ENCODE results near the gene CRYGC. TPM values are rescaled to one million over a fixed set of nuclear protein-coding genes. Genes with fewer than 3 reads are reported as not detected.

CRYGC gene
- total and polyA plus RNA-seq, 2 of the 13 experiments (the other 11 are each of a cell fraction or from before 2014, with no cell fraction given), result 0.20 to 0.27 TPM

GRCh38 chr2:208135794-208136715 lies 6.4 kb upstream of the CRYGC start (continued):
- TF ChIP-seq ZNF788 (CRISPR knock-in tag; IDR thresholded peaks at IDR 0.05; ENCODE audit: borderline replicate concordance), result peak; percentile 62; the same call in 1 of the 2 replicates
- TF ChIP-seq, protein P1, sequence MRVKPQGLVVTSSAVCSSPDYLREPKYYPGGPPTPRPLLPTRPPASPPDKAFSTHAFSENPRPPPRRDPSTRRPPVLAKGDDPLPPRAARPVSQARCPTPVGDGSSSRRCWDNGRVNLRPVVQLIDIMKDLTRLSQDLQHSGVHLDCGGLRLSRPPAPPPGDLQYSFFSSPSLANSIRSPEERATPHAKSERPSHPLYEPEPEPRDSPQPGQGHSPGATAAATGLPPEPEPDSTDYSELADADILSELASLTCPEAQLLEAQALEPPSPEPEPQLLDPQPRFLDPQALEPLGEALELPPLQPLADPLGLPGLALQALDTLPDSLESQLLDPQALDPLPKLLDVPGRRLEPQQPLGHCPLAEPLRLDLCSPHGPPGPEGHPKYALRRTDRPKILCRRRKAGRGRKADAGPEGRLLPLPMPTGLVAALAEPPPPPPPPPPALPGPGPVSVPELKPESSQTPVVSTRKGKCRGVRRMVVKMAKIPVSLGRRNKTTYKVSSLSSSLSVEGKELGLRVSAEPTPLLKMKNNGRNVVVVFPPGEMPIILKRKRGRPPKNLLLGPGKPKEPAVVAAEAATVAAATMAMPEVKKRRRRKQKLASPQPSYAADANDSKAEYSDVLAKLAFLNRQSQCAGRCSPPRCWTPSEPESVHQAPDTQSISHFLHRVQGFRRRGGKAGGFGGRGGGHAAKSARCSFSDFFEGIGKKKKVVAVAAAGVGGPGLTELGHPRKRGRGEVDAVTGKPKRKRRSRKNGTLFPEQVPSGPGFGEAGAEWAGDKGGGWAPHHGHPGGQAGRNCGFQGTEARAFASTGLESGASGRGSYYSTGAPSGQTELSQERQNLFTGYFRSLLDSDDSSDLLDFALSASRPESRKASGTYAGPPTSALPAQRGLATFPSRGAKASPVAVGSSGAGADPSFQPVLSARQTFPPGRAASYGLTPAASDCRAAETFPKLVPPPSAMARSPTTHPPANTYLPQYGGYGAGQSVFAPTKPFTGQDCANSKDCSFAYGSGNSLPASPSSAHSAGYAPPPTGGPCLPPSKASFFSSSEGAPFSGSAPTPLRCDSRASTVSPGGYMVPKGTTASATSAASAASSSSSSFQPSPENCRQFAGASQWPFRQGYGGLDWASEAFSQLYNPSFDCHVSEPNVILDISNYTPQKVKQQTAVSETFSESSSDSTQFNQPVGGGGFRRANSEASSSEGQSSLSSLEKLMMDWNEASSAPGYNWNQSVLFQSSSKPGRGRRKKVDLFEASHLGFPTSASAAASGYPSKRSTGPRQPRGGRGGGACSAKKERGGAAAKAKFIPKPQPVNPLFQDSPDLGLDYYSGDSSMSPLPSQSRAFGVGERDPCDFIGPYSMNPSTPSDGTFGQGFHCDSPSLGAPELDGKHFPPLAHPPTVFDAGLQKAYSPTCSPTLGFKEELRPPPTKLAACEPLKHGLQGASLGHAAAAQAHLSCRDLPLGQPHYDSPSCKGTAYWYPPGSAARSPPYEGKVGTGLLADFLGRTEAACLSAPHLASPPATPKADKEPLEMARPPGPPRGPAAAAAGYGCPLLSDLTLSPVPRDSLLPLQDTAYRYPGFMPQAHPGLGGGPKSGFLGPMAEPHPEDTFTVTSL (CRISPR knock-in tag; IDR thresholded peaks at IDR 0.05; ENCODE audit: borderline replicate concordance), result peak; percentile 79; the same call in 1 of the 2 replicates
- peak; percentile 63; the same call in 1 of the 2 replicates for TF ChIP-seq ZNF709 (CRISPR knock-in tag; IDR thresholded peaks at IDR 0.05)
- TF ChIP-seq ZMYM4 (CRISPR knock-in tag; IDR thresholded peaks at IDR 0.05), result peak; percentile 46; the same call in 1 of the 2 replicates
- no peak for TF ChIP-seq SALL2 (CRISPR knock-in tag; IDR thresholded peaks at IDR 0.05)
- TF ChIP-seq HNRNPL (IDR thresholded peaks at IDR 0.05; ENCODE audit: low read depth, low read length), result no peak
- TF ChIP-seq ZNF674 (CRISPR knock-in tag; IDR thresholded peaks at IDR 0.05; ENCODE audit: low read depth), result no peak
- peak; percentile 60; the same call in 1 of the 2 replicates for TF ChIP-seq ZNF772 (CRISPR knock-in tag; IDR thresholded peaks at IDR 0.05)
- 0 out of 2 replicates have a peak, but pooled peaks have one; percentile 13 for TF ChIP-seq RAD21 (CRISPR knock-in tag; IDR thresholded peaks at IDR 0.05)
- TF ChIP-seq NR3C1 (CRISPR knock-in tag; IDR thresholded peaks at IDR 0.05), result no peak
- peak; percentile 49 for TF ChIP-seq TEAD3 (CRISPR knock-in tag; optimal IDR thresholded peaks at IDR 0.05; ENCODE audit: borderline replicate concordance)
- 0 out of 2 replicates have a peak, but pooled peaks have one; percentile 23 for TF ChIP-seq ZNF574 (CRISPR knock-in tag; IDR thresholded peaks at IDR 0.05)
- no peak for TF ChIP-seq RERE (CRISPR knock-in tag; IDR thresholded peaks at IDR 0.05; ENCODE audit: low read depth)

All from HepG2 (cell line).